Activated effector memory CD4-positive, alpha-beta T cell treated with anti-CD3 and anti-CD28 coated beads, Interleukin-2, amount 50 U/mL, for 16 hours (primary cell): ENCODE results near the gene RNF222.
"Not testable (repeated sequence)": the region's sequence is repeated elsewhere in the genome, so short reads cannot be mapped to it uniquely, and the experiment has no call there.

Experiments
- DNase-seq: peaks from one replicate; pipeline ENCODE4 v3.0.0-alpha.2; 2020

The RNF222 gene

GRCh38 chr17:8410883-8411238 lies 13.2 kb upstream of the RNF222 start:
- no peak for DNase-seq

GRCh38 chr17:8409966-8410882 lies 12.6 kb upstream of the RNF222 start:
- DNase-seq, result peak; percentile 92

GRCh38 chr17:8408371-8408770 lies 10.7 kb upstream of the RNF222 start:
- peak; percentile 55 for DNase-seq

- peak; percentile 31 for DNase-seq
These were observed 8.5 kb upstream of the RNF222 start for GRCh38 chr17:8406174-8406573.

- peak; percentile 53 for DNase-seq
These were observed 7.9 kb upstream of the RNF222 start for GRCh38 chr17:8405499-8406016.

- peak; percentile 21 for DNase-seq
These were observed 5.4 kb upstream of the RNF222 start for GRCh38 chr17:8402921-8403536.

- DNase-seq, result no peak
These were observed 3.5 kb upstream of the RNF222 start for GRCh38 chr17:8401107-8401506.

GRCh38 chr17:8398980-8399379 lies 1.4 kb upstream of the RNF222 start:
- no peak for DNase-seq

- DNase-seq, result not testable (repeated sequence)
These were observed 3.1 kb downstream of the RNF222 start for GRCh38 chr17:8394497-8394896.

GRCh38 chr17:8393470-8394231 lies 4.0 kb downstream of the RNF222 start:
- peak; percentile 71 for DNase-seq

- no peak for DNase-seq
These were observed 4.8 kb downstream of the RNF222 start for GRCh38 chr17:8392674-8393469.

- DNase-seq, result no peak
These were observed 5.4 kb downstream of the RNF222 start for GRCh38 chr17:8392274-8392673.

- no peak for DNase-seq
These were observed 5.9 kb downstream of the RNF222 start for GRCh38 chr17:8391711-8392110.

GRCh38 chr17:8387914-8388651 lies 9.5 kb downstream of the RNF222 start:
- DNase-seq, result no peak

GRCh38 chr17:8386841-8387240 lies 10.8 kb downstream of the RNF222 start:
- no peak for DNase-seq

GRCh38 chr17:8384801-8385378 lies 12.7 kb downstream of the RNF222 start:
- DNase-seq, result no peak

- peak; percentile 97 for DNase-seq
These were observed 14.3 kb downstream of the RNF222 start, which contains the start of gene RPL26 for GRCh38 chr17:8383143-8383822. Gene RPL26, minus strand, starts transcription at chr17:8383193. Its CDS starts 883 bp downstream, at chr17:8382310.

- no peak for DNase-seq
These were observed 14.8 kb downstream of the RNF222 start for GRCh38 chr17:8382880-8383142.

- DNase-seq, result no peak
These were observed 15.4 kb downstream of the RNF222 start for GRCh38 chr17:8382052-8382879.

- no peak for DNase-seq
These were observed 17.6 kb downstream of the RNF222 start for GRCh38 chr17:8380049-8380448.
